GM18498 (cell line): Measurements from ENCODE around the gene UCP3.

Source experiments
- ATAC-seq: cut with Tn5 transposase; IDR thresholded peaks from one replicate; pipeline ENCODE4 v1.9.1; 2021; ENCODE audit warnings: mild to moderate bottlenecking, moderate library complexity; ENCODE audit not compliant: unreplicated experiment

The UCP3 gene

GRCh38 chr11:73958521-73959141 lies 50.3 kb downstream of the UCP3 start:
- no peak for ATAC-seq

GRCh38 chr11:73957654-73958361 lies 51.1 kb downstream of the UCP3 start:
- no peak for ATAC-seq

- no peak for ATAC-seq
Observed at GRCh38 chr11:73956876-73957653, 51.8 kb downstream of the UCP3 start.

GRCh38 chr11:73951797-73952196 lies 57.1 kb downstream of the UCP3 start:
- no peak for ATAC-seq

- peak; percentile 74 for ATAC-seq
Observed at GRCh38 chr11:73950869-73951710, 57.8 kb downstream of the UCP3 start, which contains the start of gene DNAJB13. Gene DNAJB13 (plus strand): TSS chr11:73951026. CDS start chr11:73951070, 44 bp downstream.
